WTC11 (cell line): Measurements from ENCODE around the gene FOXN3. TPM values are rescaled to one million over a fixed set of nuclear protein-coding genes. Genes with fewer than 3 reads are reported as not detected.

Source experiments
- ATAC-seq: fragments of 200-7000 bp; cut with Tn5 transposase; 2 replicates; pipeline ENCODE4 v1.10.0; 2021; ENCODE audit warnings: mild to moderate bottlenecking, moderate library complexity
- CTCF ChIA-PET: fragments of 300-600 bp; sonication (Branson Sonifier 250); formaldehyde crosslinking; loops from one replicate; lab custom pipeline; 2021; ENCODE audit warnings: antibody characterized with exemption; lab: Charles Lee
- POLR2A ChIA-PET: fragments of 350-600 bp; sonication (Branson Sonifier 250); formaldehyde crosslinking; loops from one replicate; lab custom pipeline; 2021; ENCODE audit warnings: antibody characterized with exemption; lab: Charles Lee
- DNase-seq: peaks from one replicate; pipeline ENCODE4 v3.0.0; 2021; ENCODE audit warnings: low spot score
- H3K27ac Mint-ChIP-seq: 2 replicates; pipeline ENCODE4 v1.8.0; 2021; ENCODE audit warnings: mixed read lengths
- H3K27me3 Mint-ChIP-seq: 2 replicates; pipeline ENCODE4 v1.8.0; 2021; ENCODE audit warnings: low read depth, mild to moderate bottlenecking, moderate library complexity, mixed read lengths
- H3K36me3 Mint-ChIP-seq: 2 replicates; pipeline ENCODE4 v1.8.0; 2021; ENCODE audit warnings: mixed read lengths
- H3K4me1 Mint-ChIP-seq: 2 replicates; pipeline ENCODE4 v1.8.0; 2022; ENCODE audit warnings: mixed read lengths
- H3K4me3 Mint-ChIP-seq: 2 replicates; pipeline ENCODE4 v1.8.0; 2021; ENCODE audit warnings: mild to moderate bottlenecking, moderate library complexity, mixed read lengths
- H3K9me3 Mint-ChIP-seq: 2 replicates; pipeline ENCODE4 v1.8.0; 2021; ENCODE audit warnings: mixed read lengths
- ATF1 ChIP-seq: sonication (generic); formaldehyde crosslinking; IDR thresholded peaks from 2 replicates; pipeline ENCODE4 v1.8.1; 2023; ENCODE audit warnings: mild to moderate bottlenecking, moderate library complexity, missing genetic modification reagents
- ATF2 ChIP-seq: sonication (generic); formaldehyde crosslinking; IDR thresholded peaks from 2 replicates; pipeline ENCODE4 v1.8.1; 2022; ENCODE audit warnings: low read depth, missing genetic modification reagents, borderline replicate concordance
- CTCF ChIP-seq: fragments of 200-600 bp; IDR thresholded peaks from 2 replicates; pipeline ENCODE4 v1.8.0; 2022; ENCODE audit warnings: antibody characterized with exemption
- E2F1 ChIP-seq: sonication (generic); formaldehyde crosslinking; IDR thresholded peaks from 2 replicates; pipeline ENCODE4 v1.8.0; 2022; ENCODE audit warnings: mild to moderate bottlenecking, missing genetic modification reagents
- E2F5 ChIP-seq: sonication (generic); formaldehyde crosslinking; IDR thresholded peaks from 2 replicates; pipeline ENCODE4 v1.8.1; 2022; ENCODE audit warnings: mild to moderate bottlenecking, moderate library complexity, missing genetic modification reagents
- ELF4 ChIP-seq: sonication (generic); formaldehyde crosslinking; IDR thresholded peaks from 2 replicates; pipeline ENCODE4 v1.8.1; 2022; ENCODE audit warnings: low read depth, mild to moderate bottlenecking, moderate library complexity, missing genetic modification reagents
- ERG ChIP-seq: fragments of 250-450 bp; sonication (Bioruptor Pico); IDR thresholded peaks from 2 replicates; pipeline ENCODE4 v1.8.0; 2021; ENCODE audit warnings: mild to moderate bottlenecking
- ETV6 ChIP-seq: sonication (generic); formaldehyde crosslinking; IDR thresholded peaks from 2 replicates; pipeline ENCODE4 v1.8.1; 2022; ENCODE audit warnings: mild to moderate bottlenecking, missing genetic modification reagents
- FOXP1 ChIP-seq: sonication (generic); formaldehyde crosslinking; IDR thresholded peaks from 2 replicates; pipeline ENCODE4 v1.8.0; 2022; ENCODE audit warnings: missing genetic modification reagents, mild to moderate bottlenecking, moderate library complexity, borderline replicate concordance
- GABPB1 ChIP-seq: sonication (generic); formaldehyde crosslinking; IDR thresholded peaks from 2 replicates; pipeline ENCODE4 v1.8.1; 2023; ENCODE audit warnings: mild to moderate bottlenecking, missing genetic modification reagents
- HMGA2 ChIP-seq: fragments of 250-450 bp; sonication (Bioruptor Pico); IDR thresholded peaks from 2 replicates; pipeline ENCODE4 v1.4.0; 2021; ENCODE audit warnings: mild to moderate bottlenecking, moderate library complexity
- HMGXB4 ChIP-seq: sonication (generic); formaldehyde crosslinking; IDR thresholded peaks from 2 replicates; pipeline ENCODE4 v1.8.1; 2023; ENCODE audit warnings: mild to moderate bottlenecking, moderate library complexity, missing genetic modification reagents
- KAT7 ChIP-seq: sonication (generic); formaldehyde crosslinking; IDR thresholded peaks from 2 replicates; pipeline ENCODE4 v1.8.1; 2023; ENCODE audit warnings: missing genetic modification reagents, mild to moderate bottlenecking, borderline replicate concordance
- MLX ChIP-seq: sonication (generic); formaldehyde crosslinking; IDR thresholded peaks from 2 replicates; pipeline ENCODE4 v1.8.1; 2023; ENCODE audit warnings: mild to moderate bottlenecking, missing genetic modification reagents, moderate library complexity
- NR2C2 ChIP-seq: sonication (generic); formaldehyde crosslinking; IDR thresholded peaks from 2 replicates; pipeline ENCODE4 v1.8.0; 2022; ENCODE audit warnings: mild to moderate bottlenecking, missing genetic modification reagents
- OVOL2 ChIP-seq: fragments of 250-450 bp; sonication (Bioruptor Pico); IDR thresholded peaks from 2 replicates; pipeline ENCODE4 v1.9.0; 2021; ENCODE audit warnings: mild to moderate bottlenecking, borderline replicate concordance
- RELA ChIP-seq: sonication (generic); formaldehyde crosslinking; IDR thresholded peaks from 2 replicates; pipeline ENCODE4 v1.8.1; 2022; ENCODE audit warnings: missing genetic modification reagents, mild to moderate bottlenecking, borderline replicate concordance
- SMAD4 ChIP-seq: sonication (generic); formaldehyde crosslinking; IDR thresholded peaks from 2 replicates; pipeline ENCODE4 v1.8.0; 2022; ENCODE audit warnings: mild to moderate bottlenecking, missing genetic modification reagents
- TEAD1 ChIP-seq: sonication (generic); formaldehyde crosslinking; IDR thresholded peaks from 2 replicates; pipeline ENCODE4 v1.8.0; 2022; ENCODE audit warnings: mild to moderate bottlenecking, missing genetic modification reagents
- ZBTB21 ChIP-seq: sonication (generic); formaldehyde crosslinking; IDR thresholded peaks from 2 replicates; pipeline ENCODE4 v1.8.1; 2023; ENCODE audit warnings: mild to moderate bottlenecking, missing genetic modification reagents, borderline replicate concordance
- ZNF317 ChIP-seq: sonication (generic); formaldehyde crosslinking; IDR thresholded peaks from 2 replicates; pipeline ENCODE4 v1.8.1; 2023; ENCODE audit warnings: low read depth, mild to moderate bottlenecking, moderate library complexity, missing genetic modification reagents, borderline replicate concordance
- ZSCAN18 ChIP-seq: fragments of 250-450 bp; sonication (Bioruptor Pico); IDR thresholded peaks from 2 replicates; pipeline ENCODE4 v2.1.2; 2022; ENCODE audit warnings: mild to moderate bottlenecking, moderate library complexity
- total RNA-seq: library from RNA; stranded (reverse); gene quantifications from 3 replicates; pipeline ENCODE4 v1.2.3, GENCODE V29; 2021

Gene FOXN3
- total RNA-seq, 1 experiment from 2014 or later: 170 TPM

GRCh38 chr14:89243286-89243685, 173.7 kb downstream of the FOXN3 start:
- Mint-ChIP-seq H3K27me3 (no peaks in the 10 kb centered on the region), H3K4me3 (no peak overlapping the region), H3K9me3 (no peaks in the 10 kb centered on the region), H3K36me3 (peaks cover 9% of the 10 kb centered on the region; the same call in 1 of the 2 replicates), H3K4me1 (peaks cover 86% of the 10 kb centered on the region), H3K27ac (peak overlapping the region; percentile 82; the same call in 1 of the 2 replicates)
- DNase-seq (no peak), ATAC-seq (no peak)
- ChIA-PET CTCF (interaction anchor here (0.9 to 1.1 kb wide), 2 partner anchors 10 to 202 kb away, joined by 4 read pairs; no protein-coding TSS in a partner anchor), POLR2A (no interaction called here)
- TF ChIP-seq ZSCAN18 (CRISPR knock-in tag) (no peak), FOXP1 (no peak), KAT7 (CRISPR knock-in tag) (no peak), ATF1 (CRISPR knock-in tag) (no peak), ETV6 (no peak), ELF4 (CRISPR knock-in tag) (no peak), E2F1 (no peak), OVOL2 (CRISPR knock-in tag) (no peak), SMAD4 (CRISPR knock-in tag) (no peak), GABPB1 (CRISPR knock-in tag) (no peak), NR2C2 (CRISPR knock-in tag) (no peak), ERG (CRISPR knock-in tag) (no peak), ATF2 (CRISPR knock-in tag) (no peak), ZBTB21 (CRISPR knock-in tag) (no peak), HMGA2 (CRISPR knock-in tag) (no peak)

- CTCF ChIA-PET: interaction anchor here (0.6 kb wide), 1 partner anchor 713 kb away, joined by 3 read pairs; the partner anchor contains the start of gene TDP1
- H3K27me3 Mint-ChIP-seq: no peaks in the 10 kb centered on the region
- peaks cover 10% of the 10 kb centered on the region for H3K36me3 Mint-ChIP-seq
- DNase-seq (peak; percentile 35), ATAC-seq (peak; percentile 73)
- no peak overlapping the region for H3K4me3 Mint-ChIP-seq
- POLR2A ChIA-PET: interaction anchor here (0.7 kb wide), 1 partner anchor 471 kb away, joined by 3 read pairs; no protein-coding TSS in a partner anchor
- H3K27ac Mint-ChIP-seq: no peak overlapping the region; the same call in 1 of the 2 replicates
- peaks cover 86% of the 10 kb centered on the region for H3K4me1 Mint-ChIP-seq
- peaks cover 1% of the 10 kb centered on the region for H3K9me3 Mint-ChIP-seq
- no peak for TF ChIP-seq HMGXB4
- no peak for TF ChIP-seq E2F5 (CRISPR knock-in tag)
- no peak for TF ChIP-seq MLX (CRISPR knock-in tag)
- TF ChIP-seq ZNF317 (CRISPR knock-in tag): no peak
- TF ChIP-seq RELA: no peak
- no peak for TF ChIP-seq TEAD1
- TF ChIP-seq CTCF: no peak
Measured at GRCh38 chr14:89242652-89243279, 174.3 kb downstream of the FOXN3 start.
